Body of pancreas (tissue), 4 donors: ENCODE data around the gene GATB.

ENCODE experiments used
- POLR2A ChIP-seq, 3 donors: fragments of 450-650 bp; IDR thresholded peaks; one replicate each; pipeline ENCODE4 v1.6.1; 2016; ENCODE audit warnings: antibody characterized with exemption in 3 of 3, mild to moderate bottlenecking in 2 of 3
- TF ChIP-seq, protein P1 (sequence below), 7 experiments: fragments of 450-650 bp in 4 of 7; fragments of 200-600 bp in 3 of 7; sonication (generic) in 3 of 7; IDR thresholded peaks; one replicate each; pipeline ENCODE4 v1.5.1; 2016 to 2019; ENCODE audit warnings: antibody characterized with exemption in 7 of 7

DNA sequence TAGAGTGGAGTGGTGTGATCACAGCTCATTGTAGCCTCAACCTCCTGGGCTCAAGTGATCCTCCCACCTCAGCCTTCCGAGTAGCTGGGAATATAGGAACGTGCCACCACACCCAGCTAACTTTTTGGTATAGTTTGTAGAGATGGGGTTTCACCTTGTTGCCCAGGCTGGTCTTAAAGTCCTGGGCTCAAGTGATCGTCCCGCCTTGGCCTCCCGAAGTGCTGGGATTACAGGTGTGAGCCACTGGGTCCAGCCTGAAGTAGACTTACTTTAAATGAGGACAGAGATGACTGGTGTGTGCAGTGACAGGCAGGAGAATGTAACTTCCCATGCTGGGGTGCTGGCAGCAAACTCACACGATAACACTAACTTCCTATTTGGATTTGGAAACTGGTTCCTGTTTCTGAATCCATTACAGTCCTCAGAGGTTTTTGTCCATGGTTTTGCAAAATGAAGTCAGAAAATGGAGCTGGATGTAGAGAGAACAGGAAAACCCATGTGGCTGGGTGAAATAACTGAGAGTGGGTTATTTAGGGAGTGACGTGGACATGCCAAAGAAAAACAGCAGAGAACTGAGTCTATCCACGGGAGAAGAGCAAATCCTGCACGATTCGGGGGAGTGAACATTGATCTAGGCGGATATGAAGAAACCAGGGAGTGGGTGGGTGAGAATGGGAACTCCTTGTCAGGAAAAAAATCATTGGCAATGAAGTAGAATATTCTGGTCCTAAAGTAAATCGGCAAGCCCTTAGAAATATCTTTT lies 95.6 kb downstream of the GATB start:
- TF ChIP-seq, protein P1, sequence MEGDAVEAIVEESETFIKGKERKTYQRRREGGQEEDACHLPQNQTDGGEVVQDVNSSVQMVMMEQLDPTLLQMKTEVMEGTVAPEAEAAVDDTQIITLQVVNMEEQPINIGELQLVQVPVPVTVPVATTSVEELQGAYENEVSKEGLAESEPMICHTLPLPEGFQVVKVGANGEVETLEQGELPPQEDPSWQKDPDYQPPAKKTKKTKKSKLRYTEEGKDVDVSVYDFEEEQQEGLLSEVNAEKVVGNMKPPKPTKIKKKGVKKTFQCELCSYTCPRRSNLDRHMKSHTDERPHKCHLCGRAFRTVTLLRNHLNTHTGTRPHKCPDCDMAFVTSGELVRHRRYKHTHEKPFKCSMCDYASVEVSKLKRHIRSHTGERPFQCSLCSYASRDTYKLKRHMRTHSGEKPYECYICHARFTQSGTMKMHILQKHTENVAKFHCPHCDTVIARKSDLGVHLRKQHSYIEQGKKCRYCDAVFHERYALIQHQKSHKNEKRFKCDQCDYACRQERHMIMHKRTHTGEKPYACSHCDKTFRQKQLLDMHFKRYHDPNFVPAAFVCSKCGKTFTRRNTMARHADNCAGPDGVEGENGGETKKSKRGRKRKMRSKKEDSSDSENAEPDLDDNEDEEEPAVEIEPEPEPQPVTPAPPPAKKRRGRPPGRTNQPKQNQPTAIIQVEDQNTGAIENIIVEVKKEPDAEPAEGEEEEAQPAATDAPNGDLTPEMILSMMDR (IDR thresholded peaks at IDR 0.05) = no peak
- TF ChIP-seq POLR2A (IDR thresholded peaks at IDR 0.05) = no peak
